Activated T-helper 1 cell treated with Interleukin-2 at 50 U/mL for 16 hours (primary cell): Measurements from ENCODE around the gene FBXL2.
"Not testable (repeated sequence)": the region's sequence is repeated elsewhere in the genome, so short reads cannot be mapped to it uniquely, and the experiment has no call there.

Source experiments
- DNase-seq: peaks from one replicate; pipeline ENCODE4 v3.0.0-alpha.2; 2020; ENCODE audit warnings: low read depth

FBXL2 gene

GRCh38 chr3:33388374-33389100, 111.3 kb downstream of the FBXL2 start:
- DNase-seq = no peak

GRCh38 chr3:33389908-33390307, 112.7 kb downstream of the FBXL2 start:
- no peak for DNase-seq

GRCh38 chr3:33391255-33391995, 114.2 kb downstream of the FBXL2 start:
- no peak for DNase-seq

- no peak for DNase-seq
Observed at GRCh38 chr3:33392144-33392543, 114.9 kb downstream of the FBXL2 start.

- DNase-seq = no peak
Observed at GRCh38 chr3:33392703-33393125, 115.5 kb downstream of the FBXL2 start.

- DNase-seq = no peak
Observed at GRCh38 chr3:33394403-33395054, 117.3 kb downstream of the FBXL2 start.

- DNase-seq = no peak
Observed at GRCh38 chr3:33395900-33396299, 118.7 kb downstream of the FBXL2 start.

DNA sequence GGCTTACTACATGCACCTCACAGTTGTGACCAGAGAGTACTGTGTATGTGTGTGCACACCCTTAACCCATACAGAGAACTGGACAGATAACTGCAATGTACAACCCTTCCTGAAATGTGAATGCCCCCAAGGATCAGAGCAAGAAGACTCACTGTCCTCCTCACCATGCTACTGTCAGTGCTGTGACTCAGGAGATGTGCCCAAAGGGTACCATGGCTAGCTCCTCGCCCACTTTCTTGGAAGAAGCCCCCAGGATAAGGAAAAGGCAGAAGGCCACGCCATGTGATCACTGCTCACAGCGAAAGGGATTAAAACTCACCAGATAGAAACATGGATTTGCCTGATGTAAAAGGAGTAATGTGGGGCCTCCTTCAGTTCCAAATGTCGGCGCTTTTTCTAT, 121.2 kb downstream of the FBXL2 start:
- DNase-seq = no peak

DNA sequence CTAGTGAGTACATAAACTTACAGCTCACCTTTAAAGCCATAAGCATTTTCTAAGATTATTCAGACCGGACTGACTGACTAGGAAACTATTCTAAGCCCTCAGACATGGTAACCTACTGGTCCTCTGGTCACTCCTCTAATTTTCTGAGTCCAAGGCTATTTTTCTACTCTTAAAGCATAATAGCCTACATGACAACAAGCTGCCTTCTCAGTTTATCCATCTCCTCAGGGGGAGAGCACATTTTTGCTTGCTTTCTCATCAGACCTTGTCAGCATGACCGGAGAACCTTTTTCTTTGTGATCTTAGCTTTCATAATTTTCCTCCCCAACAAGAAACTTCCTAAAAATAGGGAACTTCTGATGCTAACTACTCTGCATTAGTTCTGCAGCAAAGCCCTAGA, 124.5 kb downstream of the FBXL2 start:
- no peak for DNase-seq

GRCh38 chr3:33402936-33403335, 125.7 kb downstream of the FBXL2 start:
- DNase-seq = no peak

DNA sequence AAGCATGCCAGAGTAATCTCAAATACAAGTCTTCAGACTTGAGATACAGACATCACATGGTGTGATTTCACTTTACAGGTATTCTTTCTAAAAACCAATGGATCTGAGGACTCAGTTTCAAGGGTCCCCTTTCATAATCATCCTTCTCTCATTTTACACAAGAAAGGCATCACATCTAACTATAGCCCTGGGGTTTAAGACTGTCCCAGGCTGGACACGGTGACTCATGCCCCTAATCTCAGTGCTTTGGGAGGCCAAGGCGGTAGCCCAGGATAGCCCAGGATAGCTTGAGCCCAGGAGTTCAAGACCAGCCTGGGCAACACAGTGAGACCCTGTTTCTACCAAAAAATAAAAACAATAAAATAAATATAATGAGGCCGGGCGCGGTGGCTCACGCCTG, 126.5 kb downstream of the FBXL2 start:
- no peak for DNase-seq

GRCh38 chr3:33410816-33411215, 133.6 kb downstream of the FBXL2 start:
- DNase-seq = not testable (repeated sequence)

DNA sequence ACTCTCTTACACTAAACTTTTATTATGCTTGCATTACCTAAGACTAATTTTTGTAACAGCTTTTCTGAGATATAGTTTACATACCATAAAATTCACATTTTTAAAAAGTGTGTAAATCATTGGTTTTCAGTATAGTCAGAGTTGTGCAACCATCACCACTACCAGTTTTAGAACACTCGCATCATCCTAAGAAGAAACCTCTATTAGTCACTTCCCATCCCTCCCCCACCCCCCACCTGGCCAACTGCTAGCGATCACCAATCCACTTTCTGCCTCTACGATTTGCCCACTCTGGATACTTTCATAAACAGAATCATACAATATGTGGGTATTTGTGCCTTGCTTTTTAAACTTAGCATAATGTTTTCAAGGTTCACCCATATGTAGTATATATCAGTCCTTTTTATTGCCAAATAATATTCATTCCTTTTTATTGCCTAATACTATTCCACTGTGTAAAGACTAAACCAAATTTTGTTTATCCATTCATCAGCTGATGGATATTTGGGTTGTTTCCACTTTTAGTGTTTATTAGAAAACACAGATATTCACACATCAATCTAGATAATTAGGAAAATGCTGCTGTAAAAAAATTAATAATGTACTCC, 139.9 kb downstream of the FBXL2 start:
- no peak for DNase-seq

DNA sequence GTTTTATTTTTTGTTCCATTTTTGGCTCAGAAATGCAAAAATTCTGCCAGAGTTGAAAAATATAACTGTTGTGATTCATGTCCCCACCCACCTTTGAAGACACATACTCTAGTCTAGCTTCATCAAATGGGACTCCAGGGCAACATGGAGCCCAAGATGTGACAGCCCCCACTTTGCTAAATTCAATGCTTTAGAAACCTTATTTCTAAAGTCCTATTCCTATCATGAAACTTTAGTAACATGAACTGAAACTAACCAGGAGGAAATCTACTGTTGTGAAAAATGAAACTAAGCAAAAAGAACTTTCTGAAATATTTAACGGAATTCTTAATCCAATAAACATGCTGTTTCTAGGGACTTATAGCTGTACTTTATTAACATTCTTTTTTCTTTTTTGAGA, 142.7 kb downstream of the FBXL2 start:
- no peak for DNase-seq

GRCh38 chr3:33420966-33421365, 143.7 kb downstream of the FBXL2 start:
- DNase-seq = no peak

GRCh38 chr3:33424606-33425452, 147.6 kb downstream of the FBXL2 start:
- DNase-seq = no peak

DNA sequence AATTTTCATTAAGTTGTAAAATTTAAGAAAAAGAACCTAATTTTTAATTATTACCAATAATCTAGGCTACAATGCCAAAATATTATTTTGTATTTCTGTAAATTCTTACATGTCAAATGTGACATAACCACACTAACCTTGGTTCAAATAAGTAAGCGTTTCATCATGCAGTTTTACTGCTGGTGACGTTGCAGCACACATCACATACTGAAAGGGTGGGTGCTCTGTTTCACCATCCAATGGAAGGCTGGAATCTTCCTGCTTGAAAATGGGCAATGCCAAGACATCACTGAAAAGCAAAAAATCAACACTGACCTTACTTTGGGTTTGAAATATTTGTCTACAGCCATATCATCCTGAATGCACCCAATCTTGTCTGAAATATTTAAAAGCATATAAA, 148.2 kb downstream of the FBXL2 start:
- DNase-seq = no peak

DNA sequence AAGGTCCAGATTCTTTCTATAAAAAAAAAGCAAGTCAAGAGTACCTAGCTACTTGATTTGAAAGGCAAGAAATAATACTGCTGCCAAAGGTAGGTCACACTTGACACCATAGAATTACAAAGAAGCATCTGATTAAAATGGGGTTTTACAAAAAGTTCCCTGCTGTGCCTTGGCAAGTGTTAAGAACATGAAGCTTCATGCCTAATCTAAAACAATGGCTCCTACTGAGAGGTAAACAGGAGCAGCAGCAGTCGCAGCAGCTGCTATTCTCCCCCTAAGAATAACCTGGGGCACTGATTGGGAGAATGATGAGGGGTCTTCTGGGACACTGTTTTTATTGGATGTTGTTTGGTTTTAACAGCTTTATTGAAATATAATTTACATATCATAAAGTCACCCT, 148.8 kb downstream of the FBXL2 start:
- DNase-seq = no peak

DNA sequence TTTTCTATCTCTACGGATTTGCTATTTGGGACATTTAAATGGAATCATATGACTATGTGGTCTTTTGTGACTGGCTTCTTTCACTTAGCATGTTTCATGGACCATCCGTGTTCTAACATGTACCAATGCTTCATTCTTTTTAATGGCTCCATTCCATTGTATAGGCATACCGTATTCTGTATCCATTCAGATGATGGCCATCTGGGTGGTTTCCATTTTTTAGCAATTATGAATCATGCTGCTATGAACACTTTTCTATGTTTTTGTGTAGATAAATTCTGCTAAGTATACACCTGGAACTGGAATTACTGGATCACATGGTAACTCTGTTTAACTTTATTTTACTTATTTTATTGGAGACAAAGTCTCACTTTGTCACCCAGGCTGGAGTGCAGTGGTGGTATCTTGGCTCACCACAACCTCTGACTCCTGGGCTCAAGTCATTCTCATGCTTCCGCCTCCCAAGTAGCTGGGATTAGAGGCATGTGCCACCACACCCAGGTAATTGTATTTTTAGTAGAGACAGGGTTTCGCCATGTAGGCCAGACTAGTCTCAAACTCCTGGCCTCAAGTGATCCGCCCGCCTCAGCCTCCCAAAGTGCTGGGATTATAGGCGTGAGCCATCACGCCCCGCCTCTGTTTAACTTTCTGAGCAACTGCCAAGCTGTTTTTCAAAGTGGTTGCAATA, 149.5 kb downstream of the FBXL2 start:
- no peak for DNase-seq

DNA sequence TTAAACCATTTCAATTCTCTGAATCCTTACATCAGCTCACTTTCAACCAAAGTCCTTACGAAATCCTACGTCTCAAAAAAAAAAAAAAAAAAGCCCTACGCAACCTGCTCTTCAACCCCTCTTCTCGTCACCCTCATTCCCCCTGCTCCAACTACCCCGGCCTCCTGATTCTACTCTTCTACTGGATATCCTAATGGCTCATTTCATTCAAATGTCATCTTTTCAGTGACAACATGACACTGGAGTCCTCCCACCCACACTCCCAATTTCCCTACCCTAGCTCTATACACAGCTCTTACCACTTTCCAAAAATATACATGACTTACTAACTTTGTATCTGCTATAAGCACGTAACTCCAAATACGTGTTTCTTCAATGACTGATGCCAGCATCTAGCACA, 151.5 kb downstream of the FBXL2 start:
- DNase-seq = no peak

- not testable (repeated sequence) for DNase-seq
Observed at GRCh38 chr3:33429306-33429705, 152.1 kb downstream of the FBXL2 start.
